Esophagus squamous epithelium (tissue), 4 donors: ENCODE results near the gene GRIN1.

Source experiments
- POLR2A ChIP-seq, 4 donors: fragments of 450-650 bp; IDR thresholded peaks; one replicate each; pipeline ENCODE4 v1.6.1; 2017; ENCODE audit warnings: antibody characterized with exemption in 4 of 4, mild to moderate bottlenecking in 4 of 4, moderate library complexity in 3 of 4
- TF ChIP-seq, protein P1 (sequence below), 6 experiments: fragments of 450-650 bp in 4 of 6; fragments of 200-600 bp in 2 of 6; sonication (generic) in 2 of 6; IDR thresholded peaks; one replicate each; pipeline ENCODE4 v1.5.1; 2016 to 2019; ENCODE audit warnings: antibody characterized with exemption in 6 of 6, mild to moderate bottlenecking in 4 of 6, moderate library complexity in 4 of 6

DNA sequence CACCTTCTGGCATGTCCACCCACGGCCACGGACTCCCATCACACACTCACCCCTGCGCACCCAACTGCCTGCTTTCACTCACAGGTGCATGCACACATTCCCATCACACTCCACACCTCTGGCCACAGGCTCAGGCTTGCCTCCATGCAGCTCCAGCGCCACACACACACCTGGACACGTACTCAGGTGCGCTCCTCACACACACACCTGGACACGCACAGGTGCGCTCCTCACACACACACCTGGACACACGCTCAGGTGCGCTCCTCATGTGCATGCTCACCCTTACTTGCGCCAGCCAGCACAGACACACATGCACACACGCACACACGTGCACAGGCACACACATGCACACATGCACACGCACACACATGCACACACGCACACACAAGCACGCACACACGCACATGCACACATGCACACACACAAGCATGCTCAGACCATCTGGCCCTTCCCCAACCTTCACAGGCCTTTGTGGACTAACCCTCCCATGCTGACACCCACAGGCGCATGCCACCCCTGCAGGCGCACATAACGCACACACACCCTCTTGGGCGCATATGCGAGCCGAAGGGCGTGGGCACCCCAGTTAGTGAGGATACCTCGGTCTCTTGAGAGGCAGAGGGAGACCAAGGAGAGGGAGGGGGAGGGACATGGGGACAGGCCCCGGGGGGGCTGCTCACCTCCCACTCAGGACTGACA, 8.3 kb downstream of the GRIN1 start:
- TF ChIP-seq, protein P1, sequence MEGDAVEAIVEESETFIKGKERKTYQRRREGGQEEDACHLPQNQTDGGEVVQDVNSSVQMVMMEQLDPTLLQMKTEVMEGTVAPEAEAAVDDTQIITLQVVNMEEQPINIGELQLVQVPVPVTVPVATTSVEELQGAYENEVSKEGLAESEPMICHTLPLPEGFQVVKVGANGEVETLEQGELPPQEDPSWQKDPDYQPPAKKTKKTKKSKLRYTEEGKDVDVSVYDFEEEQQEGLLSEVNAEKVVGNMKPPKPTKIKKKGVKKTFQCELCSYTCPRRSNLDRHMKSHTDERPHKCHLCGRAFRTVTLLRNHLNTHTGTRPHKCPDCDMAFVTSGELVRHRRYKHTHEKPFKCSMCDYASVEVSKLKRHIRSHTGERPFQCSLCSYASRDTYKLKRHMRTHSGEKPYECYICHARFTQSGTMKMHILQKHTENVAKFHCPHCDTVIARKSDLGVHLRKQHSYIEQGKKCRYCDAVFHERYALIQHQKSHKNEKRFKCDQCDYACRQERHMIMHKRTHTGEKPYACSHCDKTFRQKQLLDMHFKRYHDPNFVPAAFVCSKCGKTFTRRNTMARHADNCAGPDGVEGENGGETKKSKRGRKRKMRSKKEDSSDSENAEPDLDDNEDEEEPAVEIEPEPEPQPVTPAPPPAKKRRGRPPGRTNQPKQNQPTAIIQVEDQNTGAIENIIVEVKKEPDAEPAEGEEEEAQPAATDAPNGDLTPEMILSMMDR (IDR thresholded peaks at IDR 0.05) = no peak
- no peak for TF ChIP-seq POLR2A (IDR thresholded peaks at IDR 0.05)
